ENCODE data around the gene ACAP3.

The ACAP3 gene

DNA sequence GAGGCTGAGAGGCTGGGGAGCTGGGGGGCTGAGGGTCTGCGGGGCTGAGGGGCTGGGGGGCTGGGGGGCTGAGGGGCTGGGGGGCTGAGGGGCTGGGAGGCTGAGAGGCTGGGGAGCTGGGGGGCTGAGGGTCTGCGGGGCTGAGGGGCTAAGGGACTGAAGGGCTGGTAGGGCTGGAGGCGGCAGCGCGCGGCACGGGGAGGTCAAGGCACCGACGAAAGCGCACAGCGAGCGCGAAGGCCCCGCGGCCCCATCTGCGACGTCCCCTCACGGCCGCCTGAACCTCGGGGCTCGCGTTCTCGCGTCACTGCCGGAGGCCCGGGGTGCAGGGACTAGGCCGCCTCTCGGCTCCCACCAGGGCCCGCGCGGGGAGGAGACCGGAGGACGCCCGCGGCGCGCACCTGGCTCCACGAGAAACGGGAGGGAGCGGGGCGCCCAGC lies 16.4 kb upstream of the ACAP3 start:
- TF ChIP-seq, protein P1, sequence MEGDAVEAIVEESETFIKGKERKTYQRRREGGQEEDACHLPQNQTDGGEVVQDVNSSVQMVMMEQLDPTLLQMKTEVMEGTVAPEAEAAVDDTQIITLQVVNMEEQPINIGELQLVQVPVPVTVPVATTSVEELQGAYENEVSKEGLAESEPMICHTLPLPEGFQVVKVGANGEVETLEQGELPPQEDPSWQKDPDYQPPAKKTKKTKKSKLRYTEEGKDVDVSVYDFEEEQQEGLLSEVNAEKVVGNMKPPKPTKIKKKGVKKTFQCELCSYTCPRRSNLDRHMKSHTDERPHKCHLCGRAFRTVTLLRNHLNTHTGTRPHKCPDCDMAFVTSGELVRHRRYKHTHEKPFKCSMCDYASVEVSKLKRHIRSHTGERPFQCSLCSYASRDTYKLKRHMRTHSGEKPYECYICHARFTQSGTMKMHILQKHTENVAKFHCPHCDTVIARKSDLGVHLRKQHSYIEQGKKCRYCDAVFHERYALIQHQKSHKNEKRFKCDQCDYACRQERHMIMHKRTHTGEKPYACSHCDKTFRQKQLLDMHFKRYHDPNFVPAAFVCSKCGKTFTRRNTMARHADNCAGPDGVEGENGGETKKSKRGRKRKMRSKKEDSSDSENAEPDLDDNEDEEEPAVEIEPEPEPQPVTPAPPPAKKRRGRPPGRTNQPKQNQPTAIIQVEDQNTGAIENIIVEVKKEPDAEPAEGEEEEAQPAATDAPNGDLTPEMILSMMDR (IDR thresholded peaks at IDR 0.05; ENCODE audit: low read depth, low read length) = no peak
- no peak for DNase-seq (ENCODE audit: low read depth)
- H3K4me3 ChIP-seq (ENCODE audit: low read depth, low read length) = peak overlapping the region; percentile 64

DNA sequence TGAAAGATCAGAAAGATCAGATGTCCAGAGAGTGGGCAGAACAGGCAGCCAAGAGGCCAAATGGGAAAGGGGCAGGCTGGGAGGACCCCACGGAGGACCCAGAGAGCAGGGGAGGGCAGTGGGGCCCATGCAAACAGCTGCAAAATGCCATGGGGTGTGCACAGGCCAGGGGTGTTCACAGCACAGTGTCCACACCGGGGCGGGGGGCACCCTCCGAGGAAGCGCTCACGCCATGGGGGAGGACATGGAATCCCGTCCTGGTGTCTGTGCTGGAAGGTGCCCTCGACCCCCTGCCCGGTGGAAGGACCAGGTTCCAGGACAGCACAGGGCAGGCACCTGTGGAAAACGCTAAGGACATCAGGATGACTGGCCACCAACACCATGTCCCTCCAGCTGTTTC lies 15.2 kb upstream of the ACAP3 start:
- no peak for DNase-seq (ENCODE audit: low read depth)
- TF ChIP-seq POLR2A (IDR thresholded peaks at IDR 0.05; ENCODE audit: extremely low read depth, insufficient read length) (no peak), MYC (IDR thresholded peaks at IDR 0.05; ENCODE audit: low read depth, low read length) (no peak)
- TF ChIP-seq, protein P2, sequence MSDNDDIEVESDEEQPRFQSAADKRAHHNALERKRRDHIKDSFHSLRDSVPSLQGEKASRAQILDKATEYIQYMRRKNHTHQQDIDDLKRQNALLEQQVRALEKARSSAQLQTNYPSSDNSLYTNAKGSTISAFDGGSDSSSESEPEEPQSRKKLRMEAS (IDR thresholded peaks at IDR 0.05; ENCODE audit: low read depth, low read length) = no peak
- TF ChIP-seq, protein P1 (IDR thresholded peaks at IDR 0.05; ENCODE audit: low read depth, low read length) = no peak
- peak overlapping the region; percentile 36 for H3K4me3 ChIP-seq (ENCODE audit: low read depth, low read length)

DNA sequence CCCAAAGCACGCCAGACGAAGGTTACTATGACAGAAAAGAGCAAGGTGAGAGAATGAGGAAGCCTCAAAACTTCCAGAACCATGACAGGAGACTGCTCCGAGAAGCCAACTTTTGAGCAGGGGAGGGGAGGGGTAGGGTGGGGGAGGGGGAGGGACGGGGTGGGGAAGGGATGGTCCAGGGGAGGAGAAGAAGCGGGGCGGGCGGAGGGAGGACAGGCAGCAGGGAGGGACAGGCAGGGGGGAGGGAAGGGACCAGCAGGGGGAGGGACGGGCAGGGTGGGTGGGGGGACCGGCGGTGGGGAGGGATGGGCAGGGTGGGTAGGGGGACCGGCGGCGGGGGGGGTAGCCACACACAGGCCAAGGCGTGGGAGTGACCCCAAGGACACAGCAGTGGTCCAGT lies 14.7 kb upstream of the ACAP3 start:
- no peak for DNase-seq (ENCODE audit: low read depth)
- H3K4me3 ChIP-seq (ENCODE audit: low read depth, low read length) = no peak overlapping the region
- TF ChIP-seq, protein P2 (IDR thresholded peaks at IDR 0.05; ENCODE audit: low read depth, low read length) = no peak
- TF ChIP-seq MYC (IDR thresholded peaks at IDR 0.05; ENCODE audit: low read depth, low read length) = no peak
- TF ChIP-seq POLR2A (IDR thresholded peaks at IDR 0.05; ENCODE audit: extremely low read depth, insufficient read length) = no peak
- TF ChIP-seq, protein P1 (IDR thresholded peaks at IDR 0.05; ENCODE audit: low read depth, low read length) = no peak

DNA sequence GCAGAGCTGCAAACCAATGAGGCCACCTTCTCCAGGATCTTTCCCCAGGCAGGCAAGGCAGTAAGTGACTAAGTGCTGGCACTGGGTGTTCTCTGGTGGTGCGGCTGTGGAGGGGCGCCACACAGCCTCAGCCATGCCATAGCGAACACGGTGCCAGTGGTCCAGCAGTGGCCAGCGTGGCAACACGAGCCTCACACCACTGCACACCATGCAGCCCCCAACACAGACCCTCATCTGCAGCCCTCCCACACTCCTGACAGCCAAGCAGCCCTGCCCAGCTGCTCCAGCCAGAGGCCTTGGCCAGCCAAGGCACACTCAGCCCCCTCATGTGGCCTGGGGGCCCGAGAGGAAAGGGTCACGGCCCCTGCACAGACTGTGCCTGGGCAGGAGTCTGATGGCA lies 13.7 kb upstream of the ACAP3 start:
- H3K4me3 ChIP-seq (ENCODE audit: low read depth, low read length) = no peak overlapping the region
- DNase-seq (ENCODE audit: low read depth) = no peak
- TF ChIP-seq MYC (IDR thresholded peaks at IDR 0.05; ENCODE audit: low read depth, low read length) = no peak
- TF ChIP-seq, protein P1 (IDR thresholded peaks at IDR 0.05; ENCODE audit: low read depth, low read length) = no peak
- TF ChIP-seq, protein P2 (IDR thresholded peaks at IDR 0.05; ENCODE audit: low read depth, low read length) = no peak
- TF ChIP-seq POLR2A (IDR thresholded peaks at IDR 0.05; ENCODE audit: extremely low read depth, insufficient read length) = no peak

DNA sequence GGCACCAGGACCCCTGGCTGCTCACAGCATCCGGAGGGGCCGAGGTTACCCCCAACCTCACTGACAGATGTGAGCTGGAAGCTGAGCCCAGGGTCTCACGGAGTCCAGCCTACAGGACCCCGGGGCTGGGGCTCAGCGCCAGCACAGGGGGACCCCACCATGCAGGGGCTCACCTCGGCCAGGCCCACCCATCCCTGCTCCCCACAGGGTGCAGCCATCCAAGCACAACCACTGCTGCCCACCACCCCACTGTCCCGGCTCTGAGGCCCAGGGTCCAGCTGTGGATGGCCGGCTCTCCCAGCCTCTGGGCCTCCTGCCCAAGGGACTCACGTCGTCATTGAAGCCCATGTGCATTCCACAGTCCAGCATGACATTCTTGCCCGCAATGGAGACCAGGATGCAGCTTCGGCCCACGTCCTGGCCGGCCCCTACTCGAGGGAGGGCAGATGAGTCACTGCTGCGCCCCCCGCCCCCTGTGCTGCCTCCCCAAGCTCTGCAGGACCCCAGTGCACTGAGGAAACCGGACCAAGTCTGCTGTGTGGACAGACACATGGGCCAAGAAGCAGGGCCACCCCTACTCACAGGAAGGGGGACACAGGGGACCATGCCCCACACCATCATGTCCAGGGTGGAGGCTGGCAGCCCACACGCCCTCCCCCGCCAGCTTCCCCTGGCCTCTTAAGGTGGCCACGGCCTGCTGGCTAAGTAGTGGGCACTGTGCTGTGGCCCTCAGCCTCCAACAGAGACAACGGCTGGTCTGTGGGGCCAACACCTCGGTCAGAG lies 13.1 kb upstream of the ACAP3 start:
- no peak for DNase-seq (ENCODE audit: low read depth)

More for the DNA sequence above, 13.1 kb upstream of the ACAP3 start:
- H3K4me3 ChIP-seq (ENCODE audit: low read depth, low read length) = no peak overlapping the region
- TF ChIP-seq, protein P2 (IDR thresholded peaks at IDR 0.05; ENCODE audit: low read depth, low read length) = no peak
- TF ChIP-seq MYC (IDR thresholded peaks at IDR 0.05; ENCODE audit: low read depth, low read length) = no peak
- TF ChIP-seq, protein P1 (IDR thresholded peaks at IDR 0.05; ENCODE audit: low read depth, low read length) = no peak
- no peak for TF ChIP-seq POLR2A (IDR thresholded peaks at IDR 0.05; ENCODE audit: extremely low read depth, insufficient read length)
